Natural killer cell treated with Interleukin-12 subunit alpha and Interleukin-12 subunit beta and Interleukin-15 and Interleukin-18, amount 100 ng/mL, for 72 hours (primary cell): ENCODE measurements around the gene GLYR1. TPM values are rescaled to one million over a fixed set of nuclear protein-coding genes. Genes with fewer than 3 reads are reported as not detected.
A peak's percentile ranks its signal among the peaks of the same experiment; 100 is the strongest.

ENCODE experiments used
- ATAC-seq, 2 donors: fragments of 150-1000 bp; cut with Tn5 transposase in 1 of 2; sonication (Bioruptor Pico), chemical (Tn5 transposase) in 1 of 2; 2 replicates each; pipeline ENCODE4 v1.10.0; 2021
- DNase-seq: peaks from one replicate; pipeline ENCODE4 v3.0.0; 2022; ENCODE audit warnings: low spot score
- H3K27ac Mint-ChIP-seq, 2 donors: 1 replicate in 1 of 2; 2 replicates in 1 of 2; pipeline ENCODE4 v1.8.0; 2022; ENCODE audit warnings: mixed read lengths in 2 of 2, mild to moderate bottlenecking in 1 of 2, moderate library complexity in 1 of 2
- H3K27me3 Mint-ChIP-seq, 2 donors: 1 replicate in 1 of 2; 2 replicates in 1 of 2; pipeline ENCODE4 v1.8.0; 2022; ENCODE audit warnings: mixed read lengths in 2 of 2
- H3K36me3 Mint-ChIP-seq: one replicate; pipeline ENCODE4 v1.8.0; 2022; ENCODE audit warnings: mixed read lengths
- H3K4me1 Mint-ChIP-seq, 2 donors: 1 replicate in 1 of 2; 2 replicates in 1 of 2; pipeline ENCODE4 v1.8.0; 2022; ENCODE audit warnings: low read depth in 2 of 2, mixed read lengths in 2 of 2, mild to moderate bottlenecking in 1 of 2
- H3K4me3 Mint-ChIP-seq: one replicate; pipeline ENCODE4 v1.8.0; 2022; ENCODE audit warnings: mixed read lengths
- H3K9me3 Mint-ChIP-seq: 2 replicates; pipeline ENCODE4 v1.8.0; 2022; ENCODE audit warnings: mixed read lengths
- total RNA-seq, 2 donors: library from RNA; stranded (reverse); gene quantifications; one replicate each; pipeline ENCODE4 v1.2.3, GENCODE V29; 2022

Gene GLYR1
- total RNA-seq, 2 donors from 2014 or later: 126 to 156 TPM

GRCh38 chr16:4801962-4802658 is 45.0 kb downstream of the GLYR1 start, which contains the start of gene ROGDI:
Gene ROGDI, minus strand, starts transcription at chr16:4802633. Its CDS starts 62 bp downstream, at chr16:4802571.
- H3K4me3 Mint-ChIP-seq: peak within 1 kb of the TSS; percentile 79
- H3K4me1 Mint-ChIP-seq: peaks cover 0 to 8% of the 10 kb centered on the region in 2 donors
- H3K9me3 Mint-ChIP-seq: no peaks in the 10 kb centered on the region
- H3K36me3 Mint-ChIP-seq: no peaks in the 10 kb centered on the region
- ATAC-seq (peak; percentile 63 to 69), DNase-seq (peak; percentile 77)
- peak within 1 kb of the TSS in 1 of 2 donors; percentile 70 for H3K27ac Mint-ChIP-seq
- no peaks in the 10 kb centered on the region for H3K27me3 Mint-ChIP-seq

GRCh38 chr16:4801051-4801961 is 45.8 kb downstream of the GLYR1 start:
- Mint-ChIP-seq H3K4me1 (peaks cover 0 to 8% of the 10 kb centered on the region in 2 donors), H3K27me3 (no peaks in the 10 kb centered on the region), H3K36me3 (no peaks in the 10 kb centered on the region), H3K4me3 (peak overlapping the region; percentile 79), H3K27ac (peak overlapping the region in 1 of 2 donors; percentile 58), H3K9me3 (no peaks in the 10 kb centered on the region)
- ATAC-seq: no peak
- DNase-seq: peak; percentile 50

GRCh38 chr16:4800290-4801041 is 46.6 kb downstream of the GLYR1 start:
- Mint-ChIP-seq H3K27ac (peak overlapping the region in 1 of 2 donors; percentile 58), H3K9me3 (no peaks in the 10 kb centered on the region), H3K4me3 (peak overlapping the region; percentile 73), H3K36me3 (no peaks in the 10 kb centered on the region), H3K4me1 (peaks cover 0 to 8% of the 10 kb centered on the region in 2 donors), H3K27me3 (no peaks in the 10 kb centered on the region)
- no peak for ATAC-seq
- peak; percentile 60 for DNase-seq

GRCh38 chr16:4799171-4799855 is 47.8 kb downstream of the GLYR1 start:
- no peak for ATAC-seq
- Mint-ChIP-seq H3K36me3 (no peaks in the 10 kb centered on the region), H3K27ac (no peak overlapping the region), H3K4me1 (peaks cover 0 to 8% of the 10 kb centered on the region in 2 donors), H3K27me3 (no peaks in the 10 kb centered on the region), H3K9me3 (no peaks in the 10 kb centered on the region), H3K4me3 (no peak overlapping the region)
- DNase-seq: peak; percentile 41

- H3K36me3 Mint-ChIP-seq: no peaks in the 10 kb centered on the region
- ATAC-seq: no peak
- H3K27ac Mint-ChIP-seq: no peak overlapping the region
- H3K4me1 Mint-ChIP-seq: peaks cover 0 to 3% of the 10 kb centered on the region in 2 donors
- H3K9me3 Mint-ChIP-seq: no peaks in the 10 kb centered on the region
- peak; percentile 32 for DNase-seq
- H3K4me3 Mint-ChIP-seq: no peak overlapping the region
- no peaks in the 10 kb centered on the region for H3K27me3 Mint-ChIP-seq
Observed at GRCh38 chr16:4798456-4798855, 48.6 kb downstream of the GLYR1 start.

- DNase-seq (peak; percentile 56), ATAC-seq (no peak)
- Mint-ChIP-seq H3K27ac (no peak overlapping the region), H3K9me3 (no peaks in the 10 kb centered on the region), H3K4me1 (peaks cover 0 to 3% of the 10 kb centered on the region in 2 donors), H3K4me3 (no peak overlapping the region), H3K36me3 (no peaks in the 10 kb centered on the region), H3K27me3 (no peaks in the 10 kb centered on the region)
Observed at GRCh38 chr16:4797805-4798252, 49.3 kb downstream of the GLYR1 start.

GRCh38 chr16:4796982-4797804 is 49.9 kb downstream of the GLYR1 start:
- peak; percentile 46 for DNase-seq
- Mint-ChIP-seq H3K36me3 (no peaks in the 10 kb centered on the region), H3K9me3 (no peaks in the 10 kb centered on the region), H3K27me3 (no peaks in the 10 kb centered on the region), H3K4me1 (peaks cover 0 to 3% of the 10 kb centered on the region in 2 donors), H3K4me3 (no peak overlapping the region), H3K27ac (no peak overlapping the region)
- no peak for ATAC-seq

- no peaks in the 10 kb centered on the region for H3K9me3 Mint-ChIP-seq
- H3K27me3 Mint-ChIP-seq: no peaks in the 10 kb centered on the region
- H3K27ac Mint-ChIP-seq: no peak overlapping the region
- peaks cover 0 to 3% of the 10 kb centered on the region in 2 donors for H3K4me1 Mint-ChIP-seq
- no peak for ATAC-seq
- no peak overlapping the region for H3K4me3 Mint-ChIP-seq
- DNase-seq: peak; percentile 51
- no peaks in the 10 kb centered on the region for H3K36me3 Mint-ChIP-seq
Observed at GRCh38 chr16:4795828-4796572, 51.1 kb downstream of the GLYR1 start.

GRCh38 chr16:4795181-4795827 is 51.8 kb downstream of the GLYR1 start, which contains the start of gene SMIM22:
Gene SMIM22, plus strand, starts transcription at chr16:4795369. Its CDS starts 366 bp downstream, at chr16:4795735.
- Mint-ChIP-seq H3K4me1 (no peaks in the 10 kb centered on the region), H3K27ac (no peak within 1 kb of the TSS), H3K27me3 (no peaks in the 10 kb centered on the region), H3K4me3 (no peak within 1 kb of the TSS), H3K36me3 (no peaks in the 10 kb centered on the region), H3K9me3 (no peaks in the 10 kb centered on the region)
- ATAC-seq (no peak), DNase-seq (peak; percentile 34)

- Mint-ChIP-seq H3K27ac (no peak overlapping the region), H3K4me1 (no peaks in the 10 kb centered on the region), H3K4me3 (no peak overlapping the region), H3K36me3 (no peaks in the 10 kb centered on the region), H3K9me3 (no peaks in the 10 kb centered on the region), H3K27me3 (no peaks in the 10 kb centered on the region)
- DNase-seq: peak; percentile 49
- no peak for ATAC-seq
Observed at GRCh38 chr16:4792951-4793513, 54.1 kb downstream of the GLYR1 start.

- H3K4me1 Mint-ChIP-seq: no peaks in the 10 kb centered on the region
- ATAC-seq: peak in 1 of 2 donors; percentile 14
Observed at GRCh38 chr16:4790871-4791270, 56.2 kb downstream of the GLYR1 start.

More at GRCh38 chr16:4790871-4791270, 56.2 kb downstream of the GLYR1 start:
- DNase-seq: peak; percentile 51
- H3K9me3 Mint-ChIP-seq: no peaks in the 10 kb centered on the region
- H3K27ac Mint-ChIP-seq: no peak overlapping the region
- no peaks in the 10 kb centered on the region for H3K27me3 Mint-ChIP-seq
- H3K36me3 Mint-ChIP-seq: no peaks in the 10 kb centered on the region
- H3K4me3 Mint-ChIP-seq: no peak overlapping the region
